Heart left ventricle (tissue), 13 donors: Measurements from ENCODE around the gene NIPBL.

Source experiments
- POLR2A ChIP-seq, 2 donors: fragments of 450-650 bp; IDR thresholded peaks; one replicate each; pipeline ENCODE4 v1.6.1; 2017; ENCODE audit warnings: antibody characterized with exemption in 2 of 2, mild to moderate bottlenecking in 2 of 2, moderate library complexity in 2 of 2
- TF ChIP-seq, protein P1 (sequence below), 12 donors: fragments of 200-600 bp; sonication (generic) in 4 of 12; IDR thresholded peaks; one replicate each; pipeline versions ENCODE4 v1.5.0 to v1.8.0; 2018 to 2022; ENCODE audit warnings: antibody characterized with exemption in 12 of 12, mild to moderate bottlenecking in 5 of 12
- donor health status: ischemic (EF 13 %, LVEDD 7.1; RV severe dilation, severe dysfunction).
- donor health status: DM: no; HTN: yes; CAD: no.
- donor health status: DM: no; HTN: no; CAD: no.
- donor health status: ischemic (EF 25% LVEDD 6.9; RV normal size, moderate dysfunction).
- donor health status: ischemic (EF 25% LVEDD 5.7; RV mildly dilated, moderate dysfunction).
- donor health status: ischemic (EF 35%, LVEDD 5.7; RV mildly dilated, moderate dysfunction).
- donor health status: nonischemic (EF 11% LVEDD 7.7; RV severe dilation, severe dysfunction).
- donor health status: DM: yes; HTN: yes; CAD: no.
- donor health status: PGD.
- donor health status: ischemic (EF 29% LVEDD 5.4; RV normal size, mild dysfunction).
- donor health status: nonischemic (EF 23%, LVEDD 6.1; RV moderate dilation, normal function).

DNA sequence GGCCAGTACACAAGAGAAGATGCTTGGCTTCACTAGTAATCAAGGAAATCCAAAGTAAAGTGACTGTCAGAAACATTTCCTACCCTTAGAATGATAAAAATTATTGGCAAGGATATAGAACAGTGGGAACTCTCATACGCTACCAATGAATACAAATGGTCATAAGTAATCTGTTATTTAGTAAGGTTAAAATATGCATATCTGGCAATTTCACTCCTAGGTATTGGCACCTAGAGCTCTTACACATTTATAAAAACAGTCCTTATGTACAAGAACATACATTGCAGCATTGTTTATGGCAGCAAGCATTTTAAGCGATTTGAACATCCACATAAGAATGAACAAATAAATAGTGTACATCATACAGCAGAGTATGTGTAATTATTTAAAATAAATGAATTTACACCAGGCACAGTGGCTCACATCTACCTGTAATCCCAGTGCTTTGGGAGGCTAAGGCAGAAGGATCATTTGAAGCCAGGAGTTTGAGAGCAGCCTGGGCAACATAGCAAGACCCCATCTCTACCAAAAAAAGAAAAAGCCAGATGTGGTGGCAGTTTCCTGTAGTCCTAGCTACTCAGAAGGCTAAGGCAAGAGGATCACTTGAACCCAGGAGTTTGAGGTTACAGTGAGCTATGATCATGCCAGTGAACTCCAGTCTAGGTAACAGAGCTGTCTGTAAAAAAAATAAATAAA lies 93.3 kb downstream of the NIPBL start:
- TF ChIP-seq, protein P1, sequence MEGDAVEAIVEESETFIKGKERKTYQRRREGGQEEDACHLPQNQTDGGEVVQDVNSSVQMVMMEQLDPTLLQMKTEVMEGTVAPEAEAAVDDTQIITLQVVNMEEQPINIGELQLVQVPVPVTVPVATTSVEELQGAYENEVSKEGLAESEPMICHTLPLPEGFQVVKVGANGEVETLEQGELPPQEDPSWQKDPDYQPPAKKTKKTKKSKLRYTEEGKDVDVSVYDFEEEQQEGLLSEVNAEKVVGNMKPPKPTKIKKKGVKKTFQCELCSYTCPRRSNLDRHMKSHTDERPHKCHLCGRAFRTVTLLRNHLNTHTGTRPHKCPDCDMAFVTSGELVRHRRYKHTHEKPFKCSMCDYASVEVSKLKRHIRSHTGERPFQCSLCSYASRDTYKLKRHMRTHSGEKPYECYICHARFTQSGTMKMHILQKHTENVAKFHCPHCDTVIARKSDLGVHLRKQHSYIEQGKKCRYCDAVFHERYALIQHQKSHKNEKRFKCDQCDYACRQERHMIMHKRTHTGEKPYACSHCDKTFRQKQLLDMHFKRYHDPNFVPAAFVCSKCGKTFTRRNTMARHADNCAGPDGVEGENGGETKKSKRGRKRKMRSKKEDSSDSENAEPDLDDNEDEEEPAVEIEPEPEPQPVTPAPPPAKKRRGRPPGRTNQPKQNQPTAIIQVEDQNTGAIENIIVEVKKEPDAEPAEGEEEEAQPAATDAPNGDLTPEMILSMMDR (IDR thresholded peaks at IDR 0.05) = no peak
- TF ChIP-seq POLR2A (IDR thresholded peaks at IDR 0.05) = no peak
